Measurements from ENCODE around the gene FLNA. TPM values are rescaled to one million over a fixed set of nuclear protein-coding genes. Genes with fewer than 3 reads are reported as not detected.

The FLNA gene
- total and polyA plus RNA-seq, 9 of the 15 experiments (the other 6 are each of a cell fraction or from before 2014, with no cell fraction given), result 6.2 to 735 (median 135) TPM

DNA sequence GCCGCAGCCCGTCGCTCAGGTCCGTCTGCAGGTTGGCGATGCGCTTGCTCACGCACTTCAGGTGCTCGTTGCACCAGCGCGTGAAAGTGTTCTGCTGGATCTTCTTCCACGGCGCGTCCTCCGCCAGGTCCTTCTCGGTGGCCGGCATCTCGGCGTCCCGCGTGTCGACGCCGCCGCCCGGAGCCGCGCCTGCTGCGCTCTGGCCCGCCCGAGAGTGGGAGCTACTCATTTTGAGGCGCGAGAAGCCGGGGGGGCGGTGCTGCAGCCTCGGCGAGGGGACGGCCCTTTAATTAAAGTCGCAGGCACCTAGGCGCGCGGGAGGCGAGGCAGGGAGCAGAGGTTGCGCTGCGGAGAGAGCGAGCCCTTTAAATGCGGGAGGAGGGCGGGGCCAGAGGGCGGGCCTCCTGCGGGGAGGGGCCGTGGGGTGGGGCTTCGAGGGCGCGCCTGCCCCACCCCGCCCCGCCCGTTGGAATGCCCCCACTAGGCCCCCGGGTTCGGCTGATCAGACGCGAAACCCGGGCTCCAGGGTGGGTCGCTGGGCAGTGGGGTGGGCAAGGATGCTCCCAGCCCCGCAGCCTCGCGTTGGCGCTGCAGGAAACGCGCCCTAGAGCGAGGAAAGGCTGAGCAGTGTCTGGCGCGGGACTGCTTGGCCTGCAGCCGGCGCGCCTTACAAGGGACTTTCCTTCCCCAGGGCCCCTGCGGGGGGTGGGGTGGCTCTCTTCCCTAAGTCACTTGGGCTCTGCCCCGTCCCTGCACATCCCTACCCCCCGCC lies 3.2 kb downstream of the FLNA start (continued):
- TF ChIP-seq, protein P1, sequence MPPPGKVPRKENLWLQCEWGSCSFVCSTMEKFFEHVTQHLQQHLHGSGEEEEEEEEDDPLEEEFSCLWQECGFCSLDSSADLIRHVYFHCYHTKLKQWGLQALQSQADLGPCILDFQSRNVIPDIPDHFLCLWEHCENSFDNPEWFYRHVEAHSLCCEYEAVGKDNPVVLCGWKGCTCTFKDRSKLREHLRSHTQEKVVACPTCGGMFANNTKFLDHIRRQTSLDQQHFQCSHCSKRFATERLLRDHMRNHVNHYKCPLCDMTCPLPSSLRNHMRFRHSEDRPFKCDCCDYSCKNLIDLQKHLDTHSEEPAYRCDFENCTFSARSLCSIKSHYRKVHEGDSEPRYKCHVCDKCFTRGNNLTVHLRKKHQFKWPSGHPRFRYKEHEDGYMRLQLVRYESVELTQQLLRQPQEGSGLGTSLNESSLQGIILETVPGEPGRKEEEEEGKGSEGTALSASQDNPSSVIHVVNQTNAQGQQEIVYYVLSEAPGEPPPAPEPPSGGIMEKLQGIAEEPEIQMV (tag; conservative IDR thresholded peaks at IDR 0.05; ENCODE audit: low read depth), result no peak
- TF ChIP-seq MAZ (CRISPR knock-in tag; conservative IDR thresholded peaks at IDR 0.05 in 1 of 2, IDR thresholded peaks at IDR 0.05 in 1 of 2), result peak; percentile 82 to 96; a peak in 3 of 4 replicates
- TF ChIP-seq SRSF1 (IDR thresholded peaks at IDR 0.05; ENCODE audit: low read depth, low read length), result no peak
- no peak for TF ChIP-seq MTF1 (CRISPR knock-in tag; IDR thresholded peaks at IDR 0.05; ENCODE audit: borderline replicate concordance)
- no peak for TF ChIP-seq SRSF9 (IDR thresholded peaks at IDR 0.05; ENCODE audit: borderline replicate concordance, low read depth, low read length)
- peak; percentile 45 for TF ChIP-seq PHF20 (IDR thresholded peaks at IDR 0.05; ENCODE audit: partially characterized antibody)
- TF ChIP-seq CBX5 (IDR thresholded peaks at IDR 0.05; ENCODE audit: borderline replicate concordance, low read depth), result no peak
- no peak for TF ChIP-seq ZNF75A (CRISPR knock-in tag; IDR thresholded peaks at IDR 0.05)
- TF ChIP-seq MTA3 (IDR thresholded peaks at IDR 0.05; ENCODE audit: borderline replicate concordance), result peak; percentile 79; the same call in 1 of the 2 replicates
- no peak for TF ChIP-seq BDP1 (IDR thresholded peaks at IDR 0.05; ENCODE audit: insufficient read depth, insufficient read length)
- no peak for TF ChIP-seq CBX3 (IDR thresholded peaks at IDR 0.05; ENCODE audit: borderline replicate concordance in 1 of 2, low read length in 2 of 2)
- peak; percentile 66 for TF ChIP-seq CCNT2 (IDR thresholded peaks at IDR 0.05; ENCODE audit: borderline replicate concordance, extremely low read depth, insufficient read length, low read depth, low read length)
- peak; percentile 97 for TF ChIP-seq SP1 (CRISPR knock-in tag; IDR thresholded peaks at IDR 0.05)
- TF ChIP-seq FOXM1 (IDR thresholded peaks at IDR 0.05; ENCODE audit: low read depth), result peak; percentile 86
- TF ChIP-seq FOXM1 (CRISPR knock-in tag; IDR thresholded peaks at IDR 0.05; ENCODE audit: low read depth), result no peak
- TF ChIP-seq NR2C2 (CRISPR knock-in tag; IDR thresholded peaks at IDR 0.05), result peak; percentile 55; the same call in 1 of the 2 replicates
- TF ChIP-seq NR2C2 (tag; IDR thresholded peaks at IDR 0.05), result no peak
- TF ChIP-seq, protein P2, sequence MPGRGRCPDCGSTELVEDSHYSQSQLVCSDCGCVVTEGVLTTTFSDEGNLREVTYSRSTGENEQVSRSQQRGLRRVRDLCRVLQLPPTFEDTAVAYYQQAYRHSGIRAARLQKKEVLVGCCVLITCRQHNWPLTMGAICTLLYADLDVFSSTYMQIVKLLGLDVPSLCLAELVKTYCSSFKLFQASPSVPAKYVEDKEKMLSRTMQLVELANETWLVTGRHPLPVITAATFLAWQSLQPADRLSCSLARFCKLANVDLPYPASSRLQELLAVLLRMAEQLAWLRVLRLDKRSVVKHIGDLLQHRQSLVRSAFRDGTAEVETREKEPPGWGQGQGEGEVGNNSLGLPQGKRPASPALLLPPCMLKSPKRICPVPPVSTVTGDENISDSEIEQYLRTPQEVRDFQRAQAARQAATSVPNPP (IDR thresholded peaks at IDR 0.05; ENCODE audit: borderline replicate concordance, insufficient read depth, insufficient read length), result no peak
- TF ChIP-seq, protein P3, sequence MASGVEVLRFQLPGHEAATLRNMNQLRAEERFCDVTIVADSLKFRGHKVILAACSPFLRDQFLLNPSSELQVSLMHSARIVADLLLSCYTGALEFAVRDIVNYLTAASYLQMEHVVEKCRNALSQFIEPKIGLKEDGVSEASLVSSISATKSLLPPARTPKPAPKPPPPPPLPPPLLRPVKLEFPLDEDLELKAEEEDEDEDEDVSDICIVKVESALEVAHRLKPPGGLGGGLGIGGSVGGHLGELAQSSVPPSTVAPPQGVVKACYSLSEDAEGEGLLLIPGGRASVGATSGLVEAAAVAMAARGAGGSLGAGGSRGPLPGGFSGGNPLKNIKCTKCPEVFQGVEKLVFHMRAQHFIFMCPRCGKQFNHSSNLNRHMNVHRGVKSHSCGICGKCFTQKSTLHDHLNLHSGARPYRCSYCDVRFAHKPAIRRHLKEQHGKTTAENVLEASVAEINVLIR (CRISPR knock-in tag; IDR thresholded peaks at IDR 0.05), result no peak
- TF ChIP-seq, protein P4, sequence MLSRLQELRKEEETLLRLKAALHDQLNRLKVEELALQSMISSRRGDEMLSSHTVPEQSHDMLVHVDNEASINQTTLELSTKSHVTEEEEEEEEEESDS (CRISPR knock-in tag; IDR thresholded peaks at IDR 0.05), result no peak
- TF ChIP-seq, protein P5, sequence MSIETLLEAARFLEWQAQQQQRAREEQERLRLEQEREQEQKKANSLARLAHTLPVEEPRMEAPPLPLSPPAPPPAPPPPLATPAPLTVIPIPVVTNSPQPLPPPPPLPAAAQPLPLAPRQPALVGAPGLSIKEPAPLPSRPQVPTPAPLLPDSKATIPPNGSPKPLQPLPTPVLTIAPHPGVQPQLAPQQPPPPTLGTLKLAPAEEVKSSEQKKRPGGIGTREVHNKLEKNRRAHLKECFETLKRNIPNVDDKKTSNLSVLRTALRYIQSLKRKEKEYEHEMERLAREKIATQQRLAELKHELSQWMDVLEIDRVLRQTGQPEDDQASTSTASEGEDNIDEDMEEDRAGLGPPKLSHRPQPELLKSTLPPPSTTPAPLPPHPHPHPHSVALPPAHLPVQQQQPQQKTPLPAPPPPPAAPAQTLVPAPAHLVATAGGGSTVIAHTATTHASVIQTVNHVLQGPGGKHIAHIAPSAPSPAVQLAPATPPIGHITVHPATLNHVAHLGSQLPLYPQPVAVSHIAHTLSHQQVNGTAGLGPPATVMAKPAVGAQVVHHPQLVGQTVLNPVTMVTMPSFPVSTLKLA (conservative IDR thresholded peaks at IDR 0.05), result peak; percentile 58 to 81
- no peak for TF ChIP-seq ZNF586 (CRISPR knock-in tag; conservative IDR thresholded peaks at IDR 0.05)
